Vagina (tissue), 2 donors: ENCODE data around the gene TAF1B.

Experiments used
- POLR2A ChIP-seq, 2 donors: fragments of 450-650 bp; IDR thresholded peaks; one replicate each; pipeline ENCODE4 v1.6.1; 2017; ENCODE audit warnings: antibody characterized with exemption in 2 of 2, mild to moderate bottlenecking in 2 of 2, moderate library complexity in 2 of 2
- POLR2AphosphoS5 ChIP-seq, 2 donors: sonication (generic); formaldehyde crosslinking; IDR thresholded peaks; one replicate each; pipeline ENCODE4 v1.9.0; 2017; ENCODE audit warnings: antibody characterized with exemption in 2 of 2, mild to moderate bottlenecking in 2 of 2, low read depth in 1 of 2; ENCODE audit not compliant: insufficient read depth in 1 of 2

DNA sequence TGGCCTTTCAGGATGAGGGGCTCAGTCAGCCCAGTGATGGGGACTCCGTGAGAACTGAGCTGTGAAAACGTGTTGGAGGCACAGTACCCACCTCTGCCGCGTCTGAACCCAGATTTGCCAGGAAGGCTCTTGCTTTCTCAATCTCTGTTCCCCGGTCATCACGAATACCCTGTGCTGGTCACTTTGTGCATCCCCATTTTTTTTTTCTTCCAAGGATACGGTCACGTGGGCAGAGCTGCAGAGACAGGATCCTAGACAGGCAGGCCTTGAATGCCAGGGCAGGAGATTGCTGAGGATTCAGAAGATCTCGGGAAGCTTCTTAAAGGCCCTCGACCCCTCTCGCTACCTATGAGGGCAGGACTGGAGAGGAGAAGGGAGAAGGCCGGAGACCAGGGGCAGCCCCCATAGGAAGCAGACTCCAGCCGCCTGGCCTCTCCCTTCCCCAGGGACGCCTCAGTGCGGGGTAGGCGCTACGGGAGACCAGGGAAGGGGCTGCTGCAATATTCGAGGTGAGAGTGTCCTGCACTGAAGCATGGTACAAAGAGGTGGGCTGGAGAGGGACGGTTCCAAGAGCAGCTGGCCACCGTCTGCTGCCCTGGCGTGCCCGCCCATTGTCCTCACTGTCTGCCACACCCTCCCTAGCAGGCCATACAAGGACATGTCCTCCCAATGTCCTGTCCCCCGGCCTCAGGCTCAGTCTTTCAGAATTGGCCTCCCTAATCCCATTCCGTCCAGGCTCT, 29.0 kb upstream of the TAF1B start:
- peak in 1 of 2 donors; percentile 4 for TF ChIP-seq POLR2AphosphoS5 (IDR thresholded peaks at IDR 0.05; ENCODE audit: insufficient read depth in 1 of 2, low read depth in 1 of 2)
- TF ChIP-seq POLR2A (IDR thresholded peaks at IDR 0.05): no peak
